ENCODE measurements around the gene SLC17A8.

The SLC17A8 gene

GRCh38 chr12:100391856-100392255 is 35.0 kb downstream of the SLC17A8 start:
- TF ChIP-seq, protein P1, sequence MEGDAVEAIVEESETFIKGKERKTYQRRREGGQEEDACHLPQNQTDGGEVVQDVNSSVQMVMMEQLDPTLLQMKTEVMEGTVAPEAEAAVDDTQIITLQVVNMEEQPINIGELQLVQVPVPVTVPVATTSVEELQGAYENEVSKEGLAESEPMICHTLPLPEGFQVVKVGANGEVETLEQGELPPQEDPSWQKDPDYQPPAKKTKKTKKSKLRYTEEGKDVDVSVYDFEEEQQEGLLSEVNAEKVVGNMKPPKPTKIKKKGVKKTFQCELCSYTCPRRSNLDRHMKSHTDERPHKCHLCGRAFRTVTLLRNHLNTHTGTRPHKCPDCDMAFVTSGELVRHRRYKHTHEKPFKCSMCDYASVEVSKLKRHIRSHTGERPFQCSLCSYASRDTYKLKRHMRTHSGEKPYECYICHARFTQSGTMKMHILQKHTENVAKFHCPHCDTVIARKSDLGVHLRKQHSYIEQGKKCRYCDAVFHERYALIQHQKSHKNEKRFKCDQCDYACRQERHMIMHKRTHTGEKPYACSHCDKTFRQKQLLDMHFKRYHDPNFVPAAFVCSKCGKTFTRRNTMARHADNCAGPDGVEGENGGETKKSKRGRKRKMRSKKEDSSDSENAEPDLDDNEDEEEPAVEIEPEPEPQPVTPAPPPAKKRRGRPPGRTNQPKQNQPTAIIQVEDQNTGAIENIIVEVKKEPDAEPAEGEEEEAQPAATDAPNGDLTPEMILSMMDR (IDR thresholded peaks at IDR 0.05): peak; percentile 33; the same call in 1 of the 2 replicates

DNA sequence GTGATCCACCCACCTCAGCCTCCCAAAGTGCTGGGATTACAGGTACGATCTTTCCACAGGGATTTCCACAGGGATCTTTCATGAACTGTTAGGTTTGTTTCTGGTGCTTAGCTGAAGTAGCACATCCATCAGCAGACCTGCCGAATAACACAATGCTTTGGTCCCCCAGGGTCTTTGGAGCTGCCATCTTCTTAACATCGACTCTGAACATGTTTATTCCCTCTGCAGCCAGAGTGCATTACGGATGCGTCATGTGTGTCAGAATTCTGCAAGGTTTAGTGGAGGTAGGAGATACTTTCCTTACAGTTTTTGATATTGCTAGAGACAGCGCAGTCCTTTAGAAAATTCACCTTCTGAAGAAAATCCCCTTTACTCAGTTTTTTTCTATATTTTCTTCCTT is 36.3 kb downstream of the SLC17A8 start:
- TF ChIP-seq, protein P1 (IDR thresholded peaks at IDR 0.05): no peak

DNA sequence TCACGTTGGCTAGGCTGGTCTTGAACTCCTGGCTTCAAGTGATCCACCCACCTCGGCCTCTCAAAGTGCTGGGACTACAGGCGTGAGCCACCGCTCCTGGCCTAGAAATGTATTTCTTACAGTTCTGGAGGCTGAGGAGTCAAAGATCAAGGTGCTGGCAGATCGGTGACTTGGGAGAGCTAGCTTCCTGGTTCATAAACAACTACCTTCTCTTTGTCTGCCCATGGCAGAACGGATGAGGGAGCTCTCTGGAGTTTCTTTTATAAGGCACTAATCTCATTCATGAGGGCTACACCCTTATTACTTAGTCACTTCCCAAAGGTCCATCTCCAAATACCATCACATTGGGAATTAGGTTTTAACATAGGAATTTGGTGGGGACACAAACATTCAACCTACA is 38.9 kb downstream of the SLC17A8 start:
- TF ChIP-seq, protein P1 (IDR thresholded peaks at IDR 0.05): no peak

- TF ChIP-seq, protein P1 (IDR thresholded peaks at IDR 0.05): no peak
Measured at GRCh38 chr12:100398307-100398706, 41.4 kb downstream of the SLC17A8 start.

DNA sequence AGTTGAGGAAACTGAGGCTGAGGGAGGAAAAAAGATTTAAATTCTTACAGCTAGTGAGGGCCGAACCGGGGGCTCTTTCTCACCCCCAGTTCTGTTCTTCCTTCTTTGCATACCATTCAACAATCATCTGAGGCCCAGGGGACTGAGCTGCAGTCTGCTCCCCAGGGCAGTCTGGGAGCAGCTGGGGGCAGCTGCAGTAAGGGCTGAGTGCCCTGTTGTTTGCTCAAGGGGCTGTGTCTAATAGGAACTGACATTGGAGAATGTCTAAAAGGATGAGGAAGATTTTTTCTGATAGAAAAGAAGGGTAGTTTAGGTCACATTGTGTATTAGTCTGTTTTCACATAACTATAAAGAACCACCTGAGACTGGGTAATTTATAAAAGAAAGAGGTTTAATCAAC is 42.2 kb downstream of the SLC17A8 start:
- TF ChIP-seq, protein P1 (IDR thresholded peaks at IDR 0.05): no peak

- TF ChIP-seq, protein P1 (IDR thresholded peaks at IDR 0.05): no peak
Measured at GRCh38 chr12:100401660-100402059, 44.8 kb downstream of the SLC17A8 start.

- TF ChIP-seq, protein P1 (IDR thresholded peaks at IDR 0.05): no peak
Measured at GRCh38 chr12:100402763-100403162, 45.9 kb downstream of the SLC17A8 start.

GRCh38 chr12:100403446-100403845 is 46.6 kb downstream of the SLC17A8 start:
- TF ChIP-seq, protein P1 (IDR thresholded peaks at IDR 0.05): no peak
